DMS53 (cell line): ENCODE measurements around the gene FAM13B.
"Not testable (repeated sequence)": the region's sequence is repeated elsewhere in the genome, so short reads cannot be mapped to it uniquely, and the experiment has no call there.

ENCODE experiments used
- DNase-seq: peaks from one replicate; lab custom pipeline; 2025; lab: John Stamatoyannopoulos, UW

FAM13B gene

DNA sequence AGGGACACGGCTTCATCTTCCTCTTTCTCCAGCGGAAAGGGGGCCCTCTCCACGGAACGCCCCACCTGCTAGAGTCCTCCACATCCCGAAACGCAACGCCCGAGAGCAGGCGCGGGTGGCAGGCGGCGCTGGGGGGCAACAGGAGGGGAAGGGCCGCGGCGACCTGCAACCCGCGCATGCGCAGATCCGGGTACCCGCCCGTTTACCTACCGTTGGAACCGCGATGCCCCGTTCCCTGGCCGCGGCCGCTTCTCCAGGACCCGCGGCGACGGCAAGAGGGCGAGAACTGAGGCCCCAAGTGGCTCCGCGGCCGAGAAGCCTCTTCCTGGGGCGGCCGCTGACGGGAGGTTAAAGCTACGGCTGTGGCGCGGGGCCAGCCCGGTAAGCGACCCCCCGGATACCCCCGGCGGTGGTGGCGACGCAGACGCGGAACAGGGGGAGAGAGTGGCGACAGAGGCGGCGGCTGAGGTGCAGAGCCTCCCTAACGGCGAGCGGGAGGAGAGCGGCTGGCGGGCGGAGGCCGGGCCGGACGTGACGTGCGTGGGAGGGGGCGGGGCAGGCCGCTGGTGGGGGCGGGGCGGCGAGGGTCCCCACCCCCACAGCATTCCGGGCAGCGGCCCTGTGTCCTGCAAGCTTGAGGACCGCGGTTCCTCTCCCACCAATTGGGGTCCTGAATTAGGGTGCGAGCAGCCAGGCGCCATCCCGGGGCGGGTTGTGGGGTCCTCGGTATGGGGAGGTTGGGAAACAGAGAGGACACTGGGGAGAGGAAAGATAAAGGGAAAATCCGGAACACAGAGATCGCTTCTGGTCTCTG is at the start of gene FAM13B:
Gene FAM13B (minus strand): TSS at position 508 of the 814 bp plus-strand sequence. CDS start 13,968 bp downstream, outside the sequence.
- DNase-seq: peak; percentile 92

- DNase-seq: no peak
Measured at GRCh38 chr5:138082033-138082432, 49.2 kb upstream of the FAM13B start.

GRCh38 chr5:138078006-138078643 is 45.2 kb upstream of the FAM13B start:
- DNase-seq: no peak

DNA sequence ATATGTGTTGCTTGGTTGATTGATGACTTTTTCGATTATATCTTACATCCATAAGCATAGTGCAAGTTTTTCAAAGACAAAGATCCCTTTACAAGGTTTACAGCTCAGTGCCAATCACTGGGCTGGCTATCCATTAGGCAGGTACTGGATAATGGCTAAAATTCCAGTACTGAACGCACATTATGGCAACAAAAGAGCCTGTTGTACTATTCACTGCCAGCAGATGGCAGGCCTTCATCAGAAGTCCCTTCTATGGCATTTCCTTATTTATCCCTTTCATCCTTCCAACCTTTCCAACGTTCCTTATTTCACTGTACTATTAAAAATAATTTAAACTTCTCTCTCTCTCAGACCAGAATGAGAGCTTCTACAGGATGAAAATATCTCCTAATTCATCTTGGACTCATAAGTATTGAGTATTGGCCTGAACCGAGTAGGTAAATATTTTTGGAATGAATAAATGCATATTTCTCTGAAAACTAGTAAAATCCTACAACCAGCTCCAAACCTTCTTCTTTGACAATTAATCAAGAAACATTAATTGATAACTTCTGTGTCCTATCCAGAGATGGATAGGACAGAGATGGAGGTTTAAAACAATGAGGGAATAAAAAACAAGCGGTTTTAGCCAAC is 44.3 kb upstream of the FAM13B start:
- peak; percentile 84 for DNase-seq

- DNase-seq: not testable (repeated sequence)
Measured at GRCh38 chr5:138070026-138070425, 37.1 kb upstream of the FAM13B start.

GRCh38 chr5:138068742-138069600 is 36.1 kb upstream of the FAM13B start:
- peak; percentile 89 for DNase-seq

DNA sequence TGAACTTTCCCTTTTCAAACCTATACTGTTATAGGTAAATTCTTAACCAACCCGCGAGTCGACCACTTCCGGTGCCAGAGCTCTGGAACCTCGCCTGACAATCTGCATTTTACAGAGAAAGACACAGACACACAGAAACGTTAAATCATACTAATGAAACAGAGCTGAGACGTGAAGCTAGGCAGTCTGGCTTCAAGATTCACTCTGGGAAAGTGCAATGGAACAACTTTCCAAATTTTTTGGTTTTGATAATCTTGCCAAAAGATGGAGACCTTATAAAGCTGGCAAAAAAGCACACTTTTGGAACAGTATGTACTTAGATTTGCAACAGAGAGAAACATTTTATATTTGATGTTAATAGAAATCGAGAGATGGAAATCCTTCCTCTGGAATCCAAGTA is 35.1 kb upstream of the FAM13B start:
- DNase-seq: no peak

- peak; percentile 9 for DNase-seq
Measured at GRCh38 chr5:138065102-138065501, 32.2 kb upstream of the FAM13B start.

GRCh38 chr5:138064526-138064925 is 31.6 kb upstream of the FAM13B start:
- no peak for DNase-seq

DNA sequence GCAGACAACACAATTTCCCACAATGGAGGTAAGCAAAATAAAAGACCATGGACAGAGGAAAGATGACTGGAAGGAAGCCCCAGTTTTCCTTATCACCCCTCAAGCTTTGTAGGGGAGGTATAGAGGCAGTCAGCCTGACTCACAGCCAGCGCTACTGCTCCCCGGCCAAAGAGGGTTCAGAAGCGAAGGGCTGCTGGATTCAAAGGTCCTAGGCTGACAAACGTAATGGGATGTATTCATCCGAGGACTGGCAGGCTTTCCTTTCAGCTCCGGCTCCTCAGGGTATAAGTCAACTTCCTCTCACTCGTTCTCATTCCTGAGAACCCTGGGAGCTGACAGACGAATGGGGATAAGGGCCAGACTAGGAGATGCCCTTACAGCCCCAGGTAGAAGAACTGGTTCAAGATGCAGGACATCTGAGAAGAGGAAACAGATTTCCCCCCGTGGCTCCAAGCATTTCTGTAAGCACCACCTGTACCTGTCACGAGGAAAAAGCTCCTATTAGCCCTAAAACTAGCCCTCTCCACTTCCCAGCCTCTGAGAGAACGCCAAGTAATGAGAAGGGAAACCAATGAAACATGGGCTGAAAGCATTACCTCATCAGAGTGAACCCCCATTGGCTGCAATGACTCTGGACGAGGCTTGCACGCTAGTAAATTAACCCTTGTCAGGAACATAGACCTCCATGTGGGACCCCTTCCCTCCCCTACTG is 22.1 kb upstream of the FAM13B start:
- DNase-seq: no peak

GRCh38 chr5:138054206-138054605 is 21.3 kb upstream of the FAM13B start:
- no peak for DNase-seq

DNA sequence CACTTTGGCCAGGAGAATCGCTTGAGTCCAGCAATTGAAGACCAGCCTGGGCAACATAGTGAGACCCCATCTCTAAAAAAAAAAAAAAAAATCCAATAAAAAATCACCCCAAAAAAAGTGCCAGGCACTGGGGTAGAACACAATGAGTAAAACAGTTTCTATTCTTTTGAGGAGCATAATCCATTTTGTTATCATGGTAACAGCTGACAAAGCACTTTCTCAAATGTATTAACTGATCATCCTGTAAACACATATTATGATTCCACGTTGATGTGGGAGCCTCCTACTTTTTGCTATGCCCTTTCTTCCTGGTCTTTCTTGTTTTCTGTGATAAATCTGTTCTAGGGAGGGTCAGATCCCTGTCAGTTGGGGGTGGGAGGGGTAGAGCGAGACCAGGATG is 20.7 kb upstream of the FAM13B start:
- no peak for DNase-seq

DNA sequence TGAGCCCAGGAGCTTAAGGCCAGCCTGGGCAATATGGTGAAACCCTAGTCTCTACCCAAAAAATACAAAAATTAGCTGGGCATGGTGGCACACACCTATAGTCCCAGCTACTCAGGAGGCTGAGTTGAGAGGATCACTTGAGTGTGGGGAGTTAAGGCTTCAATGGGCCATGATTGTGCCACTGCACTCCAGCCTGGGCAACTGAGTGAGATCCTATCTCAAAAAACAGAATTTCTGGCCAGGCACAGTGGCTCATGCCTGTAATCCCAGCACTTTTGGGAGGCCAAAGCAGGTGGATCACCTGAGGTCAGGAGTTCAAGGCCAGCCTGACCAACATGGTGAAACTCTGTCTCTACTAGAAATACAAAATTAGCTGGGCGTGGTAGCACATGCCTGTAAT is 19.8 kb upstream of the FAM13B start:
- not testable (repeated sequence) for DNase-seq

DNA sequence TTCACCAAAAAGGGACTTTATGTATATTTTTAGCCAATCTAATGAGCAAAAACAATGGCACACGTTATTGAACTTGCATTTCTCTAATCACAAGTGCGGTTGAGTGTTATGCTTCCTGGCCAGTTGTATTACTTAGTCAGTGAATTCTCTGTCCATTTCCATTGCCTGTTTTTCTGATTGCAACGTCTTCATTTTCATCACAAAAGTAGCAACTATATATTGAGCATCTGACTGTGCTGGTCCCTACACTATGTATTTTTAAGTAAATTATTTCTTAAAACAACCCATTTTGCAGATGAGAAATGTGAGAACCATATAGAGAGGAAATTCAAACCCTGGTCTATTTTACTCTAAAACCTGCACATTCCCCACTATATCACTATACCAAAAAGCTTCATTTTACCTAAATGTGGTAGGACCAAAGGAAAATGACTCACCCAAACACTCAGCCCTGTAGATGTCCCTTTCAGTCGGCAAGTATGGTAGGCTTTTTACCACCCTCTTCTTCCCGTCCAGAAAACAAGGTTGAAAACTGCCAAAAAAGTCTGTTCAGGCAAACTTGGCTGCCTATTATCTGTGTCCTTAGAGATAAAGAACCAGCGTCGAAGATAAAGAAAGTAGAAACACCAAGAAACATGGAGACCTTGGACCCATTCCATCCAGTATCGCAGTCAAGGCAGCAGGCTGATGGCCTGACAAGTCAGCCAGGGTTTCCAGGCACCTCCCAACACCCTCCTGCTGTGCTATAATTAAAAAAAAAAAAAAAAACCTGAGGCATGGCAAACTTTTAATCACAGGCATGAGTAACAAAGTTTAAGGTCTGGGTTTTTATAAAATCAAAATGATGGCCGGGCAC is 18.8 kb upstream of the FAM13B start:
- DNase-seq: no peak

- DNase-seq: not testable (repeated sequence)
Measured at GRCh38 chr5:138045283-138045682, 12.4 kb upstream of the FAM13B start.

- no peak for DNase-seq
Measured at GRCh38 chr5:138038826-138039225, 5.9 kb upstream of the FAM13B start.

DNA sequence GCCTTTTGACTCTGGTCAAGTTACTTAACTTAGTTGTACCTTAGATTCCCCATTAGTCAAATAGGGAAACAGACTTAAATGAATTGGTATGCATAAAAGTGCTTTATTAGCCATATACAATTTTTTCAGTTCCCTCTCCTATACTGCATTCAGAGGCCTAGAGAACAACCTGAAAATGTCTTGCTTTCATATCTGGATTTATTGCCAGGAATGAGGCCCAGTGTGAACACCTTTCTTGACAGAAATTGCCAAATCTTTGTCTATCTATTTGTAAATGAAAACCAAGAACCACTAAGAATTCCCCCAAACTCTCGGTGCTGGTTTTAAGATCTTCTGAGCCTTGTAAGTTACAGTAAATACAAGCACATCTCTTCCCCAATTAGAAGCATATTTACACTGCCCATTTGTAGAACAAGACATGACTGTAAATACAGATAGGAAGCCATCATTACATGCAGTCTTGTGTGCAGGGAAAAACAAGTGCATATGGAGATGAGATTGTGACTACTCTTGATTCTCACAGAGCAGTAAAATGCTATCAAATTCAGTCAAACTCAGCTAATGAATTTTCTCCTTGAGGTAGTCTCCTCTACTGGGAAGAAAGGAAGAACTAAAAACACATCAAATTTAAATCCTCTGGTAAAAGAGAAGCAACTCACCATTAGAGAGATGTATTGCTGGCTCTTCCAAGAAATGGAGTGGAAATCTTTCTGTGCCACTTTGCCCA is 5.2 kb upstream of the FAM13B start:
- DNase-seq: no peak

GRCh38 chr5:138037271-138037670 is 4.4 kb upstream of the FAM13B start:
- DNase-seq: no peak

GRCh38 chr5:138035605-138036537 is 3.0 kb upstream of the FAM13B start:
- peak; percentile 95 for DNase-seq
